Eye (tissue), 1 donor: ENCODE data around the gene LOXL4.
"Not testable (repeated sequence)": the region's sequence is repeated elsewhere in the genome, so short reads cannot be mapped to it uniquely, and the experiment has no call there.

Source experiments
- DNase-seq: peaks from one replicate; pipeline ENCODE4 v3.0.0-alpha.2; 2015

Gene LOXL4

GRCh38 chr10:98238391-98238790 lies 29.6 kb downstream of the LOXL4 start:
- DNase-seq: no peak

DNA sequence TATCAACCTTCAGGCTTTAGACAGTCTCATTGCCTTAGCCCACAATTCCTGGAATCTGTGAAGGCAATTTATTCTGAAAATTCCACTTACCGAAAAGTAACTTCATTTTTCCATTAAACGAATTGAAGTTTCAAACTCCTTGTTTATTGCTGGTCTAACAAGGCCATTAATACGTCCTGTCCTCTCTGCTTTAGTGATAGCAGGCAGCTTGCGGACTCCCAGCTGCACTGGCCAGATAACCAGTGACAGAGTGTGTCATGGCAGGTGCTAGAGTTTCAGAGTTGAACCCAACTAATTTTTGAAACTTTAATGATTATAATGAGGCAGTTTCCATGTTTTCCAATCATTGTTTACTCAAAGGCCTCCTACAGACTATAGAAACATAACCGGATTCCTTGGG lies 31.1 kb downstream of the LOXL4 start:
- DNase-seq: no peak

- no peak for DNase-seq
Measured at GRCh38 chr10:98235846-98236245, 32.1 kb downstream of the LOXL4 start.

GRCh38 chr10:98231417-98231816 lies 36.6 kb downstream of the LOXL4 start:
- no peak for DNase-seq

GRCh38 chr10:98228266-98228665 lies 39.7 kb downstream of the LOXL4 start:
- DNase-seq: not testable (repeated sequence)

GRCh38 chr10:98227713-98228112 lies 40.3 kb downstream of the LOXL4 start:
- DNase-seq: not testable (repeated sequence)

DNA sequence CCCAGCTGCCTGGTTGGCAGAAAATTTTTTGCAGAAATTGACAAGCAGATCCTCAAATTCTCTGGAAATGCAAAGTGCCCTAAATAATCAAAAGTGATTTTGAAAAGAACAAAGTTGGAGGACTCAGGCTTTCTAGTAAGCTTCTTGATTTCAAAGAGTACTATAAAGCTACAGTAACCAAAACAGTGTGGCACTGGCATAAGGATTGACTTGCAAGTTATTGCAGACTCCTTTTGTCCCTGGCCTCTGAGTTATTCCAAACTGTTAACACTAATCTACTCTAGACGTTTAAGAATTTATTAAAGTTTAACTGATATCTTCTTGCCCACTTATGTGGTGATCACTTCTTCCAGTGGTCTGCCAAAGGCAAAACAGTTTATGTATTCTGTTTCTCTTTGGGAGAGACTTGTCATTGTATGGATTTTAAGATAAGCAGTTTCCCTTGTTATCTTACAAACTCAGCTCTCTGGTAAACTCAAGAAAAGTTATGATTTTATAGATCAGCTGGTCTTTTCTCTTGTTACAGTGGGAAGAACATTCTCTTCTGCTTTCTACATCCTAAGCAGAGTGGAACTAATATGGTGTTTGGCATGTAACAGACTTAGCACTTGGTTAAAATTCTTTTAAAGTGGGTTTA lies 41.4 kb downstream of the LOXL4 start:
- DNase-seq: no peak

DNA sequence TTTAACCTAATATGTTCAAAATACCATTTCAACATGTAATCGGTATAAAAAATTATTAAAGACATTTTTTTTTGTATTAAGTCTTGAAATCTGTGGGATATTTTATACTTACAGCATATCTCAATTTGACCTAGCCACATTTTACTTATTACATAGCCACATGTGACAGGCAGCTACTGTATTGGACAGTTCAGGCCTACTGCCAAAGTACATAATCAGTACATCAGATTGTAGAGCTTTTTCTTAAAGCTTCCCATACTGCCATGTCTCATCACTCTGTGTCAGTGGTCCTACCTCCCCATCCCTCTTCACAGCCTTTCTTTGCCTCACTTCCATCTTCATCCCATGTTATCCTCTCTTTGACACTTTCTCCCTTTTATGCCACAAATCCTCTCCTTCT lies 43.0 kb downstream of the LOXL4 start:
- DNase-seq: no peak

GRCh38 chr10:98224509-98224908 lies 43.5 kb downstream of the LOXL4 start:
- DNase-seq: no peak

GRCh38 chr10:98223874-98224273 lies 44.1 kb downstream of the LOXL4 start:
- DNase-seq: no peak

- no peak for DNase-seq
Measured at GRCh38 chr10:98217801-98218200, 50.2 kb downstream of the LOXL4 start.

GRCh38 chr10:98215373-98215772 lies 52.6 kb downstream of the LOXL4 start:
- no peak for DNase-seq

GRCh38 chr10:98213740-98214139 lies 54.3 kb downstream of the LOXL4 start:
- no peak for DNase-seq

- no peak for DNase-seq
Measured at GRCh38 chr10:98212196-98212595, 55.8 kb downstream of the LOXL4 start.

DNA sequence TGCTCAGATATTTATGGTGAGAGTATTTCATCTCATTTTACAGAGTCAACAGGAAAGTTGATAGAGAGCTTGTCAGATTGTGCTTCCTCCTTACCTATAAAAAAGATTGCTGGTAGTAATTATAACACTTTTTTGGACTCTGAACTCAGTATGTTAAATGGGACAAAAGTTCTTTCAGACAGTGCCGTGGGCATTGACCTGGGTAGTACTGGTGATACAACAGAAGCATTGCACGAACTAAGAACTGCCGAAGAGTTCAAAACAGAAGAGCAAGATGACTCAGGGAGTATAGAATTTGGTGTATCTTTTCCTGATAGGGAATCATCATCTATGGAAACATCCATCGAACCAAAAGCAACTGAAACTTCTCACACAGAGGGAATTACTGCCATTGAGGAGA lies 58.6 kb downstream of the LOXL4 start:
- DNase-seq: no peak

DNA sequence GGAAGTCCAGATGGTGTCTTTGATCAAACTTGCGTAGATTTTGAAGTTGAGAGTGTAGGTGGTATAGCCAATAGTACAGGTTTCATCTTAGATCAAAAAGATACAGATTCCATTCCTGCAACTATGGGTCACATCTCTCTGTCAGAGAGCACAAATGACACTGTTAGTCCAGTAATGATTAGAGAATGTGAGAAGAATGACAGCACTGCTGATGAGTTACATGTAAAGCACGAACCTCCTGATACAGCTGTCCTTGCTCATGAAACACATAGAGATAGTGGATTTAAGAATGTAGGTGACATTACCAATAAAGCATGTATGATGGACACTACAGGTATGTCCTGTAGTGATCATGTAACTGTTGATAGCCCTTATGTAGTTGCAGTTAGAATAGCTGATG lies 59.1 kb downstream of the LOXL4 start:
- DNase-seq: no peak

DNA sequence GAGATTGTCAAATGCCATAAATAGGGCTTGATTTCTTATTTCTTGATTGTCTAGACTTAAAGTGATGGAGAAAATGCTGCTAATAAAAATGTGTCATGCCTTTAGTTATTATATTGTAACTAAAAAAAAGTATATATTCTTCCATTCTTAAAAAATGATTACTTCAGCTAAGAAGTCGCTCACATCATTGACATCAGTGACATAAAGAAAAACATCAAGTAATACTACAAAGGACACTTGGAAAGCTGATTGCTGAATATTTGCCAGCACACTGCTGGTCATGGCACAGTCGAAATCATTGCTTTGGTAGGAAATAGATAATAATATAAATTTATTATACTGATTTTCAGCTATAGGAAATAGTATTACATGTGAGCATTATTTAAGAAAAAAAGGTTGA lies 62.6 kb downstream of the LOXL4 start:
- DNase-seq: no peak

DNA sequence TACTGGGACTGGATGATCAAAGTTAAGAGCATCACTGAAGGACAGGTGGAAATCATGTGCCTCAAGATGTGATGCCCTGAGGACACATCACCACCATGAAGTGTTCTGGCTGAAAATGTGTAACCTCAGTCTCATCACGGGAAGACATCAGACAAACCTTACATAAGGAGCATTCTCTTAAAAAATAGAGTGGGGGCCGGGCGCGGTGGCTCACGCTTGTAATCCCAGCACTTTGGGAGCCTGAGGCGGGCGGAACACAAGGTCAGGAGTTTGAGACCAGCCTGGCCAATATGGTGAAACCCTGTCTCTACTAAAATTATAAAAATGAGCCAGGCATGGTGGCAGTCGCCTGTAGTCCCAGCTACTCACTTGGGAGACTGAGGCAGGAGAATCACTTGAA lies 65.6 kb downstream of the LOXL4 start:
- DNase-seq: no peak

GRCh38 chr10:98201760-98202159 lies 66.2 kb downstream of the LOXL4 start:
- DNase-seq: no peak
